GM21529 (cell line): Measurements from ENCODE around the gene LAMB3.

ENCODE experiments used
- ATAC-seq: cut with Tn5 transposase; IDR thresholded peaks from one replicate; pipeline ENCODE4 v1.9.1; 2021; ENCODE audit not compliant: unreplicated experiment

Gene LAMB3

GRCh38 chr1:209618756-209619420 is 33.3 kb downstream of the LAMB3 start:
- ATAC-seq = no peak

GRCh38 chr1:209618291-209618690 is 33.9 kb downstream of the LAMB3 start:
- ATAC-seq = no peak

GRCh38 chr1:209617755-209618154 is 34.5 kb downstream of the LAMB3 start:
- ATAC-seq = no peak

- ATAC-seq = no peak
These were observed 35.1 kb downstream of the LAMB3 start for GRCh38 chr1:209617047-209617673.

GRCh38 chr1:209616366-209617046 is 35.7 kb downstream of the LAMB3 start:
- ATAC-seq = no peak

- ATAC-seq = no peak
These were observed 37.3 kb downstream of the LAMB3 start for GRCh38 chr1:209614906-209615305.

- no peak for ATAC-seq
These were observed 38.1 kb downstream of the LAMB3 start for GRCh38 chr1:209614151-209614420.

- no peak for ATAC-seq
These were observed 38.6 kb downstream of the LAMB3 start for GRCh38 chr1:209613400-209614150.

GRCh38 chr1:209612646-209613399 is 39.4 kb downstream of the LAMB3 start:
- no peak for ATAC-seq

GRCh38 chr1:209611771-209612570 is 40.3 kb downstream of the LAMB3 start:
- ATAC-seq = no peak

- no peak for ATAC-seq
These were observed 41.7 kb downstream of the LAMB3 start for GRCh38 chr1:209610631-209610905.

- ATAC-seq = no peak
These were observed 42.2 kb downstream of the LAMB3 start for GRCh38 chr1:209609791-209610630.

- ATAC-seq = no peak
These were observed 43.0 kb downstream of the LAMB3 start for GRCh38 chr1:209609041-209609790.

GRCh38 chr1:209607795-209608178 is 44.4 kb downstream of the LAMB3 start:
- ATAC-seq = peak; percentile 26

- ATAC-seq = peak; percentile 94
These were observed 45.0 kb downstream of the LAMB3 start for GRCh38 chr1:209607102-209607794.

- ATAC-seq = no peak
These were observed 48.3 kb downstream of the LAMB3 start for GRCh38 chr1:209603877-209604276.

- no peak for ATAC-seq
These were observed 50.2 kb downstream of the LAMB3 start for GRCh38 chr1:209601809-209602657.
